Neural progenitor cell (in vitro differentiated cells): ENCODE results near the gene SLAMF8. TPM values are rescaled to one million over a fixed set of nuclear protein-coding genes. Genes with fewer than 3 reads are reported as not detected.

Source experiments
- DNase-seq: peaks from one replicate; pipeline ENCODE4 v3.0.0-alpha.2; 2016; ENCODE audit warnings: low spot score
- H2AFZ ChIP-seq: fragments of 200-600 bp; sonication (generic); replicated peaks from 2 replicates; pipeline ENCODE4 v1.6.1; 2016; ENCODE audit warnings: antibody characterized with exemption
- H3F3A ChIP-seq: fragments of 200-600 bp; sonication (generic); 2 replicates; pipeline ENCODE4 v1.6.1; 2016; ENCODE audit warnings: antibody characterized with exemption, low read depth
- H3K27ac ChIP-seq: fragments of 200-600 bp; sonication (generic); 2 replicates; pipeline ENCODE4 v1.5.1; 2016; ENCODE audit warnings: mild to moderate bottlenecking
- H3K27me3 ChIP-seq: fragments of 200-600 bp; sonication (generic); 2 replicates; pipeline ENCODE4 v1.6.1; 2016; ENCODE audit warnings: mild to moderate bottlenecking, moderate library complexity
- H3K36me3 ChIP-seq: fragments of 200-600 bp; sonication (generic); 2 replicates; pipeline ENCODE4 v1.5.1; 2016
- H3K4me1 ChIP-seq: fragments of 200-600 bp; sonication (generic); 2 replicates; pipeline ENCODE4 v1.6.1; 2016; ENCODE audit warnings: mixed run types
- H3K4me2 ChIP-seq: fragments of 200-600 bp; sonication (generic); 2 replicates; pipeline ENCODE4 v1.6.1; 2016
- H3K4me3 ChIP-seq: fragments of 200-600 bp; sonication (generic); 2 replicates; pipeline ENCODE4 v1.5.1; 2016
- H3K79me2 ChIP-seq: fragments of 200-600 bp; sonication (generic); 2 replicates; pipeline ENCODE4 v1.6.1; 2016; ENCODE audit warnings: low read depth
- H3K9ac ChIP-seq: fragments of 200-600 bp; sonication (generic); 2 replicates; pipeline ENCODE4 v1.6.1; 2016
- H3K9me3 ChIP-seq: fragments of 200-600 bp; sonication (generic); 2 replicates; pipeline ENCODE4 v1.5.1; 2016; ENCODE audit warnings: low read depth
- H4K20me1 ChIP-seq: fragments of 200-600 bp; sonication (generic); 2 replicates; pipeline ENCODE4 v1.6.1; 2016; ENCODE audit warnings: low read depth
- H3K27ac Mint-ChIP-seq: 3 replicates; pipeline ENCODE4 v1.8.0; 2021; ENCODE audit warnings: mixed read lengths
- H3K27me3 Mint-ChIP-seq: 2 replicates; pipeline ENCODE4 v1.8.0; 2022; ENCODE audit warnings: low read depth, mild to moderate bottlenecking, inconsistent platforms, moderate library complexity, mixed read lengths; ENCODE audit not compliant: insufficient read depth
- H3K36me3 Mint-ChIP-seq: 3 replicates; pipeline ENCODE4 v1.8.0; 2021; ENCODE audit warnings: mixed read lengths
- H3K4me1 Mint-ChIP-seq: 3 replicates; pipeline ENCODE4 v1.8.0; 2021; ENCODE audit warnings: mixed read lengths
- H3K4me3 Mint-ChIP-seq: 3 replicates; pipeline ENCODE4 v1.8.0; 2021; ENCODE audit warnings: mild to moderate bottlenecking, moderate library complexity, mixed read lengths
- H3K9me3 Mint-ChIP-seq: 3 replicates; pipeline ENCODE4 v1.8.0; 2020; ENCODE audit warnings: mixed read lengths
- EZH2 ChIP-seq: fragments of 200-600 bp; sonication (generic); IDR thresholded peaks from 2 replicates; pipeline ENCODE4 v1.6.1; 2017; ENCODE audit warnings: antibody characterized with exemption, mild to moderate bottlenecking, moderate library complexity
- EZH2phosphoT487 ChIP-seq: fragments of 200-600 bp; sonication (generic); IDR thresholded peaks from 2 replicates; pipeline ENCODE4 v1.6.1; 2017; ENCODE audit warnings: antibody characterized with exemption
- total RNA-seq: library from RNA; depleted of rRNA; stranded (reverse); fragments of >200 nt; gene quantifications from 2 replicates; pipeline ENCODE4 v1.2.3, GENCODE V29; 2015; ENCODE audit warnings: low replicate concordance
- TF ChIP-seq, protein P1 (sequence below): fragments of 200-600 bp; sonication (generic); IDR thresholded peaks from 2 replicates; pipeline ENCODE4 v1.5.1; 2017; ENCODE audit warnings: antibody characterized with exemption, mild to moderate bottlenecking

SLAMF8 gene
- total RNA-seq, 1 donor from 2014 or later: not detected

DNA sequence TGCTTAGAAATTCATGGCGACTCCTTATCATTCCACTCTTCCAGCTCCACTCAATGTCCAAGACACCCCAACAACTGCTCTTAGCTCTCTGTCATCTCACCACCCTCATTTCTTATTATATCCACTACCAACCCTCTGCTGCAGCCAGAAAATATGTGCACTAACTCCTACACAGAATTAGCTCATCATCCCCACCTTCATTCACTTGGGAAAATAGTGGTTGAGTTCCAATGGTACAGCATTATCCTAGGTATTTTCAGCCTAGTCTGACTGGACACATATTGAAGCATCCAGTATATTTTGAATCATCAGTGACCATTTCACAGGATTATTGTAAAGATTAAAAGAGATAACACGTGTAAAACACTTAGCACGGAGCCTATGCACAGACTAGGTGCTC, 52.5 kb downstream of the SLAMF8 start:
- H3K36me3 ChIP-seq: no peaks in the 10 kb centered on the region
- DNase-seq: no peak
- no peak for TF ChIP-seq EZH2phosphoT487
- TF ChIP-seq, protein P1, sequence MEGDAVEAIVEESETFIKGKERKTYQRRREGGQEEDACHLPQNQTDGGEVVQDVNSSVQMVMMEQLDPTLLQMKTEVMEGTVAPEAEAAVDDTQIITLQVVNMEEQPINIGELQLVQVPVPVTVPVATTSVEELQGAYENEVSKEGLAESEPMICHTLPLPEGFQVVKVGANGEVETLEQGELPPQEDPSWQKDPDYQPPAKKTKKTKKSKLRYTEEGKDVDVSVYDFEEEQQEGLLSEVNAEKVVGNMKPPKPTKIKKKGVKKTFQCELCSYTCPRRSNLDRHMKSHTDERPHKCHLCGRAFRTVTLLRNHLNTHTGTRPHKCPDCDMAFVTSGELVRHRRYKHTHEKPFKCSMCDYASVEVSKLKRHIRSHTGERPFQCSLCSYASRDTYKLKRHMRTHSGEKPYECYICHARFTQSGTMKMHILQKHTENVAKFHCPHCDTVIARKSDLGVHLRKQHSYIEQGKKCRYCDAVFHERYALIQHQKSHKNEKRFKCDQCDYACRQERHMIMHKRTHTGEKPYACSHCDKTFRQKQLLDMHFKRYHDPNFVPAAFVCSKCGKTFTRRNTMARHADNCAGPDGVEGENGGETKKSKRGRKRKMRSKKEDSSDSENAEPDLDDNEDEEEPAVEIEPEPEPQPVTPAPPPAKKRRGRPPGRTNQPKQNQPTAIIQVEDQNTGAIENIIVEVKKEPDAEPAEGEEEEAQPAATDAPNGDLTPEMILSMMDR: no peak
- TF ChIP-seq EZH2: no peak
- H3K27me3 ChIP-seq: no peaks in the 10 kb centered on the region
- H3K4me1 ChIP-seq: no peaks in the 10 kb centered on the region
- Mint-ChIP-seq H3K4me3 (no peak overlapping the region), H3K27ac (no peak overlapping the region), H3K36me3 (no peaks in the 10 kb centered on the region), H3K27me3 (peaks cover 6% of the 10 kb centered on the region), H3K4me1 (no peaks in the 10 kb centered on the region), H3K9me3 (no peaks in the 10 kb centered on the region)
- H3F3A ChIP-seq: no peaks in the 10 kb centered on the region
- H3K4me2 ChIP-seq: no peak overlapping the region
- no peaks in the 10 kb centered on the region for H3K79me2 ChIP-seq
- no peaks in the 10 kb centered on the region for H3K9me3 ChIP-seq
- H3K27ac ChIP-seq: no peak overlapping the region
- no peak overlapping the region for H3K4me3 ChIP-seq
- H3K9ac ChIP-seq: no peak overlapping the region
- no peaks in the 10 kb centered on the region for H4K20me1 ChIP-seq
- no peak overlapping the region for H2AFZ ChIP-seq

GRCh38 chr1:159879977-159880376, 53.3 kb downstream of the SLAMF8 start:
- H3F3A ChIP-seq: no peaks in the 10 kb centered on the region
- H3K27me3 ChIP-seq: no peaks in the 10 kb centered on the region
- no peak overlapping the region for H3K4me2 ChIP-seq
- no peaks in the 10 kb centered on the region for H3K79me2 ChIP-seq
- Mint-ChIP-seq H3K27me3 (peaks cover 4% of the 10 kb centered on the region), H3K4me3 (no peak overlapping the region), H3K27ac (no peak overlapping the region), H3K36me3 (no peaks in the 10 kb centered on the region), H3K9me3 (no peaks in the 10 kb centered on the region), H3K4me1 (no peaks in the 10 kb centered on the region)
- no peak overlapping the region for H3K9ac ChIP-seq
- H3K9me3 ChIP-seq: no peaks in the 10 kb centered on the region
- DNase-seq: no peak
- H2AFZ ChIP-seq: no peak overlapping the region
- no peaks in the 10 kb centered on the region for H3K36me3 ChIP-seq
- no peak overlapping the region for H3K4me3 ChIP-seq
- H3K4me1 ChIP-seq: no peaks in the 10 kb centered on the region
- TF ChIP-seq EZH2: no peak
- TF ChIP-seq, protein P1: no peak
- no peak for TF ChIP-seq EZH2phosphoT487
- no peak overlapping the region for H3K27ac ChIP-seq
- no peaks in the 10 kb centered on the region for H4K20me1 ChIP-seq

DNA sequence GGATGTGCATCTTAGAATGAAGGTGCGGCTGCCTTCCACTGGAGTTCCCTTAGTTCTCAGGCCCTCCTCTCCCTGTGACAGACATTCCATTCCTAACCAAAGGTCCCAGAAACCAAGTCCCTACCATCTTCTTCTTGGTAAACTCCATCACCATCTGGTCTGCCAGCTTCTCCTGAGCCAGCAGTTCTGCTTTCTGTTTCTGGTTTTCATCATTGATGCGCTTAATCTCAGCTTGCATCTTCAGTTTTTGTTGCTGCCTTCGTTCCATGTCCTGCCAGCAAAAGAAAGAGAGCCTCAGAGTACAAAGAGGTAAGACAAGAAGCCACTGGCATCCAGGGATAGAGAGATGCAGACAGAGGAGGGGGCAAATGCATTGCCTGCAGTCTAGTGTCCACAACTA, 53.8 kb downstream of the SLAMF8 start:
- Histone ChIP-seq H3K27ac (no peak overlapping the region), H3K27me3 (no peaks in the 10 kb centered on the region), H3K4me1 (no peaks in the 10 kb centered on the region), H4K20me1 (no peaks in the 10 kb centered on the region), H3K4me2 (no peak overlapping the region), H3F3A (no peaks in the 10 kb centered on the region), H3K79me2 (no peaks in the 10 kb centered on the region), H2AFZ (no peak overlapping the region), H3K9ac (no peak overlapping the region), H3K4me3 (no peak overlapping the region), H3K36me3 (no peaks in the 10 kb centered on the region), H3K9me3 (no peaks in the 10 kb centered on the region)
- H3K36me3 Mint-ChIP-seq: no peaks in the 10 kb centered on the region
- no peak for DNase-seq
- no peak overlapping the region for H3K27ac Mint-ChIP-seq
- H3K27me3 Mint-ChIP-seq: peaks cover 2% of the 10 kb centered on the region
- TF ChIP-seq EZH2 (no peak), EZH2phosphoT487 (no peak)
- TF ChIP-seq, protein P1: no peak
- no peaks in the 10 kb centered on the region for H3K4me1 Mint-ChIP-seq
- H3K4me3 Mint-ChIP-seq: no peak overlapping the region
- no peaks in the 10 kb centered on the region for H3K9me3 Mint-ChIP-seq
